WERI-Rb-1 (cell line): ENCODE data around the gene MDN1.
"Not testable (repeated sequence)": the region's sequence is repeated elsewhere in the genome, so short reads cannot be mapped to it uniquely, and the experiment has no call there.

Source experiments
- DNase-seq: peaks from one replicate; pipeline ENCODE4 v3.0.0-alpha.2; 2020
- H3K27ac ChIP-seq: fragments of 250-450 bp; sonication (Bioruptor Pico); 2 replicates; pipeline ENCODE4 v1.5.1; 2020; ENCODE audit warnings: mild to moderate bottlenecking, moderate library complexity
- H3K27me3 ChIP-seq: fragments of 250-450 bp; sonication (Bioruptor Pico); 2 replicates; pipeline ENCODE4 v1.5.1; 2021; ENCODE audit warnings: mild to moderate bottlenecking, low read depth, moderate library complexity; ENCODE audit not compliant: insufficient read depth, severe bottlenecking
- H3K36me3 ChIP-seq: fragments of 250-450 bp; sonication (Bioruptor Pico); 2 replicates; pipeline ENCODE4 v1.5.1; 2020; ENCODE audit warnings: mild to moderate bottlenecking, moderate library complexity
- H3K4me3 ChIP-seq: 2 replicates; pipeline ENCODE4 v1.5.1; 2011; ENCODE audit warnings: low read depth, mild to moderate bottlenecking, control low read depth, low read length
- H3K9me3 ChIP-seq: fragments of 250-450 bp; sonication (Bioruptor Pico); 2 replicates; pipeline ENCODE4 v1.5.1; 2021; ENCODE audit warnings: mild to moderate bottlenecking, moderate library complexity; ENCODE audit not compliant: severe bottlenecking
- CTCF ChIP-seq: IDR thresholded peaks from 2 replicates; pipeline ENCODE4 v1.5.1; 2011; ENCODE audit warnings: low read depth, mild to moderate bottlenecking, control low read depth, inconsistent platforms, low read length

Gene MDN1

GRCh38 chr6:89745716-89746115 lies 73.9 kb downstream of the MDN1 start:
- Histone ChIP-seq H3K27ac (no peak overlapping the region), H3K27me3 (no peaks in the 10 kb centered on the region), H3K9me3 (no peaks in the 10 kb centered on the region), H3K36me3 (peaks cover 58% of the 10 kb centered on the region), H3K4me3 (no peak overlapping the region)
- DNase-seq, result no peak
- no peak for TF ChIP-seq CTCF

GRCh38 chr6:89745096-89745495 lies 74.5 kb downstream of the MDN1 start:
- no peak for DNase-seq
- H3K9me3 ChIP-seq, result no peaks in the 10 kb centered on the region
- no peak overlapping the region for H3K27ac ChIP-seq
- H3K4me3 ChIP-seq, result no peak overlapping the region
- TF ChIP-seq CTCF, result no peak
- H3K27me3 ChIP-seq, result no peaks in the 10 kb centered on the region
- H3K36me3 ChIP-seq, result peaks cover 54% of the 10 kb centered on the region

- no peak for DNase-seq
- peaks cover 48% of the 10 kb centered on the region for H3K36me3 ChIP-seq
- H3K4me3 ChIP-seq, result no peak overlapping the region
- H3K27ac ChIP-seq, result no peak overlapping the region
- H3K27me3 ChIP-seq, result no peaks in the 10 kb centered on the region
- no peaks in the 10 kb centered on the region for H3K9me3 ChIP-seq
- TF ChIP-seq CTCF, result no peak
These were observed 82.7 kb downstream of the MDN1 start for GRCh38 chr6:89736893-89737292.

GRCh38 chr6:89734526-89734925 lies 85.1 kb downstream of the MDN1 start:
- DNase-seq, result no peak
- Histone ChIP-seq H3K27ac (no peak overlapping the region), H3K4me3 (no peak overlapping the region), H3K36me3 (peaks cover 48% of the 10 kb centered on the region), H3K9me3 (no peaks in the 10 kb centered on the region), H3K27me3 (no peaks in the 10 kb centered on the region)
- no peak for TF ChIP-seq CTCF

GRCh38 chr6:89731924-89732567 lies 87.5 kb downstream of the MDN1 start:
- no peak overlapping the region for H3K4me3 ChIP-seq
- peaks cover 46% of the 10 kb centered on the region for H3K36me3 ChIP-seq
- H3K27ac ChIP-seq, result no peak overlapping the region
- DNase-seq, result no peak
- H3K27me3 ChIP-seq, result no peaks in the 10 kb centered on the region
- H3K9me3 ChIP-seq, result no peaks in the 10 kb centered on the region
- no peak for TF ChIP-seq CTCF

- H3K36me3 ChIP-seq, result peaks cover 46% of the 10 kb centered on the region
- H3K9me3 ChIP-seq, DNase-seq, H3K27ac ChIP-seq, H3K27me3 ChIP-seq, H3K4me3 ChIP-seq: not testable (repeated sequence)
These were observed 88.3 kb downstream of the MDN1 start for GRCh38 chr6:89731262-89731661.
